K562 (cell line): ENCODE data around the gene CEMP1. TPM values are rescaled to one million over a fixed set of nuclear protein-coding genes. Genes with fewer than 3 reads are reported as not detected.
A peak's percentile ranks its signal among the peaks of the same experiment; 100 is the strongest.

Experiments
- ARID1B ChIP-seq: fragments of 450-650 bp; IDR thresholded peaks from 2 replicates; pipeline ENCODE4 v1.6.1; 2016; ENCODE audit warnings: antibody characterized with exemption, mild to moderate bottlenecking, inconsistent platforms
- ASH1L ChIP-seq: fragments of 450-650 bp; IDR thresholded peaks from 2 replicates; pipeline ENCODE4 v1.6.1; 2018; ENCODE audit warnings: borderline replicate concordance, mild to moderate bottlenecking, low read depth; ENCODE audit not compliant: partially characterized antibody
- CHD2 ChIP-seq: IDR thresholded peaks from 2 replicates; pipeline ENCODE4 v1.6.1; 2011; ENCODE audit warnings: low read depth, low read length
- HNRNPLL ChIP-seq: fragments of 200-400 bp; formaldehyde crosslinking; IDR thresholded peaks from 2 replicates; pipeline ENCODE4 v1.6.1; 2017; ENCODE audit warnings: low read length, low read depth, mild to moderate bottlenecking; ENCODE audit not compliant: poor library complexity, severe bottlenecking
- POLR3A ChIP-seq: IDR thresholded peaks from 2 replicates; pipeline ENCODE4 v1.6.1; 2011; ENCODE audit warnings: borderline replicate concordance, mild to moderate bottlenecking, moderate library complexity; ENCODE audit not compliant: insufficient read length, insufficient read depth; ENCODE audit errors: extremely low read depth
- SMAD2 ChIP-seq: fragments of 150-350 bp; IDR thresholded peaks from 2 replicates; pipeline ENCODE4 v1.6.1; 2014; ENCODE audit warnings: low read depth, mild to moderate bottlenecking, low read length
- SRF ChIP-seq, 2 experiments: fragments of 250-450, 450-650 bp in 1 of 2; sonication (Bioruptor Pico) in 1 of 2; sonication (generic) in 1 of 2; formaldehyde crosslinking; IDR thresholded peaks; 2 replicates each; pipeline versions ENCODE4 v1.5.0 to v1.5.1; 2020 to 2022; ENCODE audit warnings: mild to moderate bottlenecking in 1 of 2, missing genetic modification reagents in 1 of 2
- U2AF1 ChIP-seq: fragments of 200-400 bp; formaldehyde crosslinking; optimal IDR thresholded peaks from 2 replicates; pipeline ENCODE3; 2017; ENCODE audit warnings: mild to moderate bottlenecking, low read depth, low read length, moderate library complexity
- ZC3H11A ChIP-seq: IDR thresholded peaks from 2 replicates; pipeline ENCODE4 v1.6.1; 2012; ENCODE audit warnings: low read depth, low read length, improper control_type of control experiment
- ZFP1 ChIP-seq: fragments of 450-650 bp; formaldehyde crosslinking; IDR thresholded peaks from 2 replicates; pipeline ENCODE4 v1.4.0; 2020; ENCODE audit warnings: mild to moderate bottlenecking, mixed read lengths
- ZNF263 ChIP-seq: sonication (generic); formaldehyde crosslinking; IDR thresholded peaks from 2 replicates; pipeline ENCODE4 v1.8.0; 2022; ENCODE audit warnings: mild to moderate bottlenecking, missing genetic modification reagents, borderline replicate concordance
- polyA plus RNA-seq, 8 experiments: library from polyadenylated mRNA; depleted of rRNA in 4 of 8; stranded (reverse) in 5 of 8; unstranded in 3 of 8; fragments of >200 nt; fragmentation: Nextera tagmentation in 2 of 8; fragmentation: Illumina TruSeq in 1 of 8; extraction: Ambion mirVana in 2 of 8; extraction: Trizol in 1 of 8; gene quantifications; 2 replicates each; pipeline versions ENCODE4 v1.2.1 to v1.2.3, GENCODE V29; 2011 to 2014; ENCODE audit warnings: inconsistent platforms in 1 of 8, missing spikeins in 1 of 8
- total RNA-seq, 7 experiments: library from RNA; depleted of rRNA in 6 of 7; stranded (reverse); fragments of >200 nt in 6 of 7; fragmentation: Illumina TruSeq in 2 of 7; extraction: Trizol in 2 of 7; gene quantifications; 2 replicates each; pipeline versions ENCODE4 v1.2.1 to v1.2.3, GENCODE V29; 2011 to 2021; ENCODE audit warnings: low replicate concordance in 1 of 7
- TF ChIP-seq, protein P1 (sequence below), 2 experiments: fragments of 450-650 bp in 1 of 2; IDR thresholded peaks; 2 replicates each; pipeline ENCODE4 v1.6.1; 2011 to 2017; ENCODE audit warnings: low read depth in 2 of 2, antibody characterized with exemption in 1 of 2, borderline replicate concordance in 1 of 2, low read length in 1 of 2, mild to moderate bottlenecking in 1 of 2, mixed read lengths in 1 of 2; ENCODE audit not compliant: control insufficient read depth in 1 of 2
- TF ChIP-seq, protein P2 (sequence below): fragments of 250-450 bp; sonication (Bioruptor Pico); IDR thresholded peaks from 2 replicates; pipeline ENCODE4 v1.5.1; 2021; ENCODE audit warnings: mild to moderate bottlenecking
- TF ChIP-seq, protein P3 (sequence below): fragments of 450-650 bp; formaldehyde crosslinking; IDR thresholded peaks from 2 replicates; pipeline ENCODE4 v1.4.0; 2020; ENCODE audit warnings: mild to moderate bottlenecking, moderate library complexity
- TF ChIP-seq, protein P4 (sequence below): sonication (generic); formaldehyde crosslinking; IDR thresholded peaks from 2 replicates; pipeline ENCODE4 v1.8.0; 2022; ENCODE audit warnings: mild to moderate bottlenecking, missing genetic modification reagents

CEMP1 gene
- total and polyA plus RNA-seq, 9 of the 15 experiments (the other 6 are each of a cell fraction or from before 2014, with no cell fraction given), result 0.05 to 0.45 TPM; not detected in 7

DNA sequence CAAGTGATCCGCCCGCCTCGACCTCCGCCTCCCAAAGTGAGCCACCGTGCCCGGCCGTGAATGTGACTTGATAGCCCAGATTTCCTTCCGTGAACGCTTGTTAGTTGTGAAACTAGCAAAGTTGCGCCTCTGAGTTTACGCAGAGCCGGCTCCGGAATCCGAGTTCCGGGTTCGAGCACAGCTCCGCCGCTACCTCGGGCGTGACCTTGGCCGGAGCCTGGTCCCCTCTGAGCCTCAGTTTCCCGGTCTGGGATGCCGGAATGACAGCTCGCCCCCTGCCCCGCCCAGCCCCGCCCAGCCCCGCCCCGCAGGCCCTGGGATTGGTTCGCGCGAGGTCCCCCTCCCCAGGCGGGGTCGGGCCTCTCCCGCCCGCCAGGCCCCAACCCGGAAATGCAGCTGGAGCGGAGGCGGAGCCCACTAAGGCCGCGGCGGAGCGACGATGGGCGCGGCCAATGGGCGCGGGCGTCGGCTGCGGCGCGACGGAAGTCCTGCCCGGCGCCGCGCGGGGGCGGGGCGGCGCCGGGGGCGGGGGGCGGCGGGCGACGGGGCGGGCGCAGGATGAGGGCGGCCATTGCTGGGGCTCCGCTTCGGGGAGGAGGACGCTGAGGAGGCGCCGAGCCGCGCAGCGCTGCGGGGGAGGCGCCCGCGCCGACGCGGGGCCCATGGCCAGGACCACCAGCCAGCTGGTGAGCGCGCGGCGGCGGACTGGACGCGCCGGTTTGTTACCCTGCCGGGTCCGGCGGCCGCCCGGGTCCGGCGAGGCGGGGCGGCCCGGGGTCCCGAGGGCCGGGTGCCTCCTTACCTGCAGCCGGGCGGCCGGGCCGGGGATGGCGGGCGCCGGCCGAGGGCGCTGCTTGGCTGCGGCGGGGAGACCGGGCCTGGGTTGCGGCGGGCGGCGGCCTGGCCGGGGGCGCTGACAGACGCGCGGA, 6.5 kb upstream of the CEMP1 start, which contains the start of gene PDPK1 (continued):
- TF ChIP-seq ASH1L, result no peak
- peak; percentile 59 for TF ChIP-seq HNRNPLL
- TF ChIP-seq, protein P1, sequence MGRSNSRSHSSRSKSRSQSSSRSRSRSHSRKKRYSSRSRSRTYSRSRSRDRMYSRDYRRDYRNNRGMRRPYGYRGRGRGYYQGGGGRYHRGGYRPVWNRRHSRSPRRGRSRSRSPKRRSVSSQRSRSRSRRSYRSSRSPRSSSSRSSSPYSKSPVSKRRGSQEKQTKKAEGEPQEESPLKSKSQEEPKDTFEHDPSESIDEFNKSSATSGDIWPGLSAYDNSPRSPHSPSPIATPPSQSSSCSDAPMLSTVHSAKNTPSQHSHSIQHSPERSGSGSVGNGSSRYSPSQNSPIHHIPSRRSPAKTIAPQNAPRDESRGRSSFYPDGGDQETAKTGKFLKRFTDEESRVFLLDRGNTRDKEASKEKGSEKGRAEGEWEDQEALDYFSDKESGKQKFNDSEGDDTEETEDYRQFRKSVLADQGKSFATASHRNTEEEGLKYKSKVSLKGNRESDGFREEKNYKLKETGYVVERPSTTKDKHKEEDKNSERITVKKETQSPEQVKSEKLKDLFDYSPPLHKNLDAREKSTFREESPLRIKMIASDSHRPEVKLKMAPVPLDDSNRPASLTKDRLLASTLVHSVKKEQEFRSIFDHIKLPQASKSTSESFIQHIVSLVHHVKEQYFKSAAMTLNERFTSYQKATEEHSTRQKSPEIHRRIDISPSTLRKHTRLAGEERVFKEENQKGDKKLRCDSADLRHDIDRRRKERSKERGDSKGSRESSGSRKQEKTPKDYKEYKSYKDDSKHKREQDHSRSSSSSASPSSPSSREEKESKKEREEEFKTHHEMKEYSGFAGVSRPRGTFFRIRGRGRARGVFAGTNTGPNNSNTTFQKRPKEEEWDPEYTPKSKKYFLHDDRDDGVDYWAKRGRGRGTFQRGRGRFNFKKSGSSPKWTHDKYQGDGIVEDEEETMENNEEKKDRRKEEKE (IDR thresholded peaks at IDR 0.05; ENCODE audit: borderline replicate concordance in 1 of 2, control insufficient read depth in 1 of 2, low read depth in 2 of 2, low read length in 1 of 2), result no peak
- no peak for TF ChIP-seq ZC3H11A
- TF ChIP-seq POLR3A, result peak; percentile 52
- TF ChIP-seq, protein P2, sequence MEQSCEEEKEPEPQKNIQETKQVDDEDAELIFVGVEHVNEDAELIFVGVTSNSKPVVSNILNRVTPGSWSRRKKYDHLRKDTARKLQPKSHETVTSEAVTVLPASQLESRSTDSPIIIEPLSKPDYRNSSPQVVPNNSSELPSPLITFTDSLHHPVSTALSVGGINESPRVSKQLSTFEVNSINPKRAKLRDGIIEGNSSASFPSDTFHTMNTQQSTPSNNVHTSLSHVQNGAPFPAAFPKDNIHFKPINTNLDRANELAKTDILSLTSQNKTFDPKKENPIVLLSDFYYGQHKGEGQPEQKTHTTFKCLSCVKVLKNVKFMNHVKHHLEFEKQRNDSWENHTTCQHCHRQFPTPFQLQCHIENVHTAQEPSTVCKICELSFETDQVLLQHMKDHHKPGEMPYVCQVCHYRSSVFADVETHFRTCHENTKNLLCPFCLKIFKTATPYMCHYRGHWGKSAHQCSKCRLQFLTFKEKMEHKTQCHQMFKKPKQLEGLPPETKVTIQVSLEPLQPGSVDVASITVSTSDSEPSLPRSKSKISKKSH (CRISPR knock-in tag), result no peak
- TF ChIP-seq ARID1B, result no peak
- no peak for TF ChIP-seq SRF (CRISPR knock-in tag; IDR thresholded peaks at IDR 0.05)
- no peak for TF ChIP-seq ZNF263 (CRISPR knock-in tag)
- TF ChIP-seq CHD2, result no peak
- TF ChIP-seq U2AF1, result no peak
- TF ChIP-seq, protein P3, sequence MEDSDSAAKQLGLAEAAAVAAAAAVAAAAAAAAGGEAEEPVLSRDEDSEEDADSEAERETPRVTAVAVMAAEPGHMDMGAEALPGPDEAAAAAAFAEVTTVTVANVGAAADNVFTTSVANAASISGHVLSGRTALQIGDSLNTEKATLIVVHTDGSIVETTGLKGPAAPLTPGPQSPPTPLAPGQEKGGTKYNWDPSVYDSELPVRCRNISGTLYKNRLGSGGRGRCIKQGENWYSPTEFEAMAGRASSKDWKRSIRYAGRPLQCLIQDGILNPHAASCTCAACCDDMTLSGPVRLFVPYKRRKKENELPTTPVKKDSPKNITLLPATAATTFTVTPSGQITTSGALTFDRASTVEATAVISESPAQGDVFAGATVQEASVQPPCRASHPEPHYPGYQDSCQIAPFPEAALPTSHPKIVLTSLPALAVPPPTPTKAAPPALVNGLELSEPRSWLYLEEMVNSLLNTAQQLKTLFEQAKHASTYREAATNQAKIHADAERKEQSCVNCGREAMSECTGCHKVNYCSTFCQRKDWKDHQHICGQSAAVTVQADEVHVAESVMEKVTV, result no peak
- TF ChIP-seq ZFP1 (CRISPR knock-in tag), result no peak
- TF ChIP-seq, protein P4, sequence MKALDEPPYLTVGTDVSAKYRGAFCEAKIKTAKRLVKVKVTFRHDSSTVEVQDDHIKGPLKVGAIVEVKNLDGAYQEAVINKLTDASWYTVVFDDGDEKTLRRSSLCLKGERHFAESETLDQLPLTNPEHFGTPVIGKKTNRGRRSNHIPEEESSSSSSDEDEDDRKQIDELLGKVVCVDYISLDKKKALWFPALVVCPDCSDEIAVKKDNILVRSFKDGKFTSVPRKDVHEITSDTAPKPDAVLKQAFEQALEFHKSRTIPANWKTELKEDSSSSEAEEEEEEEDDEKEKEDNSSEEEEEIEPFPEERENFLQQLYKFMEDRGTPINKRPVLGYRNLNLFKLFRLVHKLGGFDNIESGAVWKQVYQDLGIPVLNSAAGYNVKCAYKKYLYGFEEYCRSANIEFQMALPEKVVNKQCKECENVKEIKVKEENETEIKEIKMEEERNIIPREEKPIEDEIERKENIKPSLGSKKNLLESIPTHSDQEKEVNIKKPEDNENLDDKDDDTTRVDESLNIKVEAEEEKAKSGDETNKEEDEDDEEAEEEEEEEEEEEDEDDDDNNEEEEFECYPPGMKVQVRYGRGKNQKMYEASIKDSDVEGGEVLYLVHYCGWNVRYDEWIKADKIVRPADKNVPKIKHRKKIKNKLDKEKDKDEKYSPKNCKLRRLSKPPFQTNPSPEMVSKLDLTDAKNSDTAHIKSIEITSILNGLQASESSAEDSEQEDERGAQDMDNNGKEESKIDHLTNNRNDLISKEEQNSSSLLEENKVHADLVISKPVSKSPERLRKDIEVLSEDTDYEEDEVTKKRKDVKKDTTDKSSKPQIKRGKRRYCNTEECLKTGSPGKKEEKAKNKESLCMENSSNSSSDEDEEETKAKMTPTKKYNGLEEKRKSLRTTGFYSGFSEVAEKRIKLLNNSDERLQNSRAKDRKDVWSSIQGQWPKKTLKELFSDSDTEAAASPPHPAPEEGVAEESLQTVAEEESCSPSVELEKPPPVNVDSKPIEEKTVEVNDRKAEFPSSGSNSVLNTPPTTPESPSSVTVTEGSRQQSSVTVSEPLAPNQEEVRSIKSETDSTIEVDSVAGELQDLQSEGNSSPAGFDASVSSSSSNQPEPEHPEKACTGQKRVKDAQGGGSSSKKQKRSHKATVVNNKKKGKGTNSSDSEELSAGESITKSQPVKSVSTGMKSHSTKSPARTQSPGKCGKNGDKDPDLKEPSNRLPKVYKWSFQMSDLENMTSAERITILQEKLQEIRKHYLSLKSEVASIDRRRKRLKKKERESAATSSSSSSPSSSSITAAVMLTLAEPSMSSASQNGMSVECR (CRISPR knock-in tag), result no peak
- TF ChIP-seq SMAD2, result no peak
